Lung (tissue), 12 donors: ENCODE data around the gene GALNT9. TPM values are rescaled to one million over a fixed set of nuclear protein-coding genes. Genes with fewer than 3 reads are reported as not detected.

Source experiments
- ATAC-seq: fragments of 200-7000 bp; cut with Tn5 transposase; one replicate; pipeline ENCODE4 v1.9.1; 2020; ENCODE audit warnings: moderate number of reproducible peaks; ENCODE audit not compliant: insufficient read depth, low FRiP score
- DNase-seq, 3 donors: peaks; one replicate each; pipeline ENCODE4 v3.0.0-alpha.2; 2013 to 2017
- H3K27ac ChIP-seq, 2 donors: one replicate each; pipeline ENCODE4 v1.5.1; 2013; ENCODE audit warnings: mild to moderate bottlenecking in 2 of 2, moderate library complexity in 2 of 2, control low read depth in 1 of 2, inconsistent platforms in 1 of 2, low read depth in 1 of 2, low read length in 1 of 2
- H3K27me3 ChIP-seq, 3 donors: one replicate each; pipeline ENCODE4 v1.5.1; 2013; ENCODE audit warnings: low read length in 2 of 3; ENCODE audit not compliant: control insufficient read depth in 3 of 3, insufficient read depth in 3 of 3
- H3K36me3 ChIP-seq, 4 donors: one replicate each; pipeline ENCODE4 v1.5.1; 2013; ENCODE audit warnings: low read length in 4 of 4, mild to moderate bottlenecking in 1 of 4, moderate library complexity in 1 of 4; ENCODE audit not compliant: control insufficient read depth in 4 of 4, insufficient read depth in 4 of 4
- H3K4me1 ChIP-seq, 5 donors: one replicate each; pipeline ENCODE4 v1.5.1; 2013; ENCODE audit warnings: low read length in 5 of 5, mild to moderate bottlenecking in 2 of 5, moderate library complexity in 1 of 5; ENCODE audit not compliant: control insufficient read depth in 5 of 5, insufficient read depth in 5 of 5
- H3K4me3 ChIP-seq: one replicate; pipeline ENCODE4 v1.5.1; 2013; ENCODE audit warnings: mild to moderate bottlenecking, control low read depth, moderate library complexity
- H3K9ac ChIP-seq, 2 donors: one replicate each; pipeline ENCODE4 v1.5.1; 2013; ENCODE audit warnings: low read length in 2 of 2, control low read depth in 1 of 2; ENCODE audit not compliant: insufficient read depth in 1 of 2
- H3K9me3 ChIP-seq, 4 donors: one replicate each; pipeline ENCODE4 v1.5.1; 2013; ENCODE audit warnings: low read length in 3 of 4, mild to moderate bottlenecking in 1 of 4, moderate library complexity in 1 of 4; ENCODE audit not compliant: control insufficient read depth in 4 of 4, insufficient read depth in 3 of 4
- WGBS, 2 donors: extraction: QIAGEN DNeasy Blood & Tissue Kit; methylation state at CpG; one replicate each; pipeline ENCODE4 v1.1.7; 2013; 5-methylcytosine and 5-hydroxymethylcytosine counted together
- polyA plus RNA-seq, 2 donors: library from polyadenylated mRNA; stranded (reverse); fragments of 200-250 nt; gene quantifications; one replicate each; pipeline ENCODE4 v1.2.1, GENCODE V29; 2013
- total RNA-seq, 2 donors: library from RNA; depleted of rRNA in 1 of 2; stranded (reverse); fragments of >200 nt in 1 of 2; gene quantifications; one replicate each; pipeline ENCODE4 v1.2.1, GENCODE V29; 2014 to 2021
- TF ChIP-seq, protein P1 (sequence below): IDR thresholded peaks from 2 replicates; pipeline ENCODE4 v1.5.1; 2012; ENCODE audit warnings: mild to moderate bottlenecking; ENCODE audit errors: control extremely low read depth, extremely low read depth
- donor health status: control.
- donor health status: control.
- donor health status: Bipolar disorder and iron deficiency.
- donor health status: healthy.
- donor health status: DM: yes; HTN: yes; CAD: no.

Gene GALNT9
- total and polyA plus RNA-seq, 4 donors = 0.13 to 1.7 (median 0.79) TPM

DNA sequence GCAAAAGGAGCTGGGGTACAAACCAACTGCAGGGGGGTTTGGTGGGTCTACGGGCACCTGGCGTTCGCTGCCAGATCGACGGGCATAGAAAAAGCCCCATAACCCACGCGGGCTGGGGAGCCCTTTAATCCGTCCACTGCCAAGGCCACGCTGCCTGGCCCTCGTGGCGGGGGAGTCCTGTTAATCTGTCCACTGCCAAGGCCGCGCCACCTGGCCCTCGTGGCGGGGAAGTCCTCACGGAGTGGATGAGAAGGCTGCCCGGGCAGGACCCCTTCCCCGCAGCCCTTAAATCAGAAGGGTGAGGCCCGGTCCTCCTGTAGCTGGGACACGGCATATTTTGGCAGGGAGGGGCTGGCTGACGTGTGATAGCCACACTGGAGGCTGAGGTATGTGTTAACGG is 99.0 kb downstream of the GALNT9 start:
- H3K4me1 ChIP-seq = peaks cover 0 to 3% (median 0%) of the 10 kb centered on the region in 5 donors
- 91 to 93% methylated on average over 22 of the region's 22 CpGs for WGBS, 2 donors
- no peak overlapping the region for H3K27ac ChIP-seq
- peaks cover 0 to 4% (median 0%) of the 10 kb centered on the region in 4 donors for H3K9me3 ChIP-seq
- TF ChIP-seq, protein P1, sequence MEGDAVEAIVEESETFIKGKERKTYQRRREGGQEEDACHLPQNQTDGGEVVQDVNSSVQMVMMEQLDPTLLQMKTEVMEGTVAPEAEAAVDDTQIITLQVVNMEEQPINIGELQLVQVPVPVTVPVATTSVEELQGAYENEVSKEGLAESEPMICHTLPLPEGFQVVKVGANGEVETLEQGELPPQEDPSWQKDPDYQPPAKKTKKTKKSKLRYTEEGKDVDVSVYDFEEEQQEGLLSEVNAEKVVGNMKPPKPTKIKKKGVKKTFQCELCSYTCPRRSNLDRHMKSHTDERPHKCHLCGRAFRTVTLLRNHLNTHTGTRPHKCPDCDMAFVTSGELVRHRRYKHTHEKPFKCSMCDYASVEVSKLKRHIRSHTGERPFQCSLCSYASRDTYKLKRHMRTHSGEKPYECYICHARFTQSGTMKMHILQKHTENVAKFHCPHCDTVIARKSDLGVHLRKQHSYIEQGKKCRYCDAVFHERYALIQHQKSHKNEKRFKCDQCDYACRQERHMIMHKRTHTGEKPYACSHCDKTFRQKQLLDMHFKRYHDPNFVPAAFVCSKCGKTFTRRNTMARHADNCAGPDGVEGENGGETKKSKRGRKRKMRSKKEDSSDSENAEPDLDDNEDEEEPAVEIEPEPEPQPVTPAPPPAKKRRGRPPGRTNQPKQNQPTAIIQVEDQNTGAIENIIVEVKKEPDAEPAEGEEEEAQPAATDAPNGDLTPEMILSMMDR = no peak
- no peak overlapping the region for H3K9ac ChIP-seq
- no peak overlapping the region for H3K4me3 ChIP-seq
- peaks cover 0 to 14% (median 11%) of the 10 kb centered on the region in 3 donors for H3K27me3 ChIP-seq
- no peak for ATAC-seq
- H3K36me3 ChIP-seq = no peaks in the 10 kb centered on the region
- DNase-seq = no peak

DNA sequence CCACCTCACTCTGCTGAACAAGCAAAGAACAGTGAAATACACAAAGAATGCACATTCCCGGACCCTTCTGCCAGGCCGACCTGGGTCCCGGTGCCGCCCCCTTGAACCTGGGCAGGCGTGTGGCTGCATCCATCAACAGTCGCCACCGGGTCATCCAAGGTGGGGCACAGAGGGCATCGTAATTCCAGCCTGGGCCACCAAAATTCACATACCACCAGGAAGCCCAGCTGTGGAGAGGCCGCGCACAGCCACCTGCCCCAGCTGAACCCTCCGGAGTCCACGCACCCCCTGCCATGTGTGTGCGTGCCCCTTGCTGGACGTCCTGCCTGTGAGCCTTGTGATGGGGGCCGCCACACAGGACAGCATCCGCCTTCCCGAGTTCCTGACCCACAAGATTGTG is 99.5 kb downstream of the GALNT9 start:
- no peak overlapping the region for H3K4me3 ChIP-seq
- TF ChIP-seq, protein P1 = no peak
- WGBS, 2 donors = 86 to 95% methylated on average over 17 of the region's 17 CpGs
- H3K9ac ChIP-seq = no peak overlapping the region
- H3K27ac ChIP-seq = no peak overlapping the region
- peaks cover 0 to 14% (median 11%) of the 10 kb centered on the region in 3 donors for H3K27me3 ChIP-seq
- no peak for DNase-seq
- no peaks in the 10 kb centered on the region for H3K36me3 ChIP-seq
- peaks cover 0 to 4% (median 0%) of the 10 kb centered on the region in 4 donors for H3K9me3 ChIP-seq
- peaks cover 0 to 3% (median 0%) of the 10 kb centered on the region in 5 donors for H3K4me1 ChIP-seq
- ATAC-seq = no peak

DNA sequence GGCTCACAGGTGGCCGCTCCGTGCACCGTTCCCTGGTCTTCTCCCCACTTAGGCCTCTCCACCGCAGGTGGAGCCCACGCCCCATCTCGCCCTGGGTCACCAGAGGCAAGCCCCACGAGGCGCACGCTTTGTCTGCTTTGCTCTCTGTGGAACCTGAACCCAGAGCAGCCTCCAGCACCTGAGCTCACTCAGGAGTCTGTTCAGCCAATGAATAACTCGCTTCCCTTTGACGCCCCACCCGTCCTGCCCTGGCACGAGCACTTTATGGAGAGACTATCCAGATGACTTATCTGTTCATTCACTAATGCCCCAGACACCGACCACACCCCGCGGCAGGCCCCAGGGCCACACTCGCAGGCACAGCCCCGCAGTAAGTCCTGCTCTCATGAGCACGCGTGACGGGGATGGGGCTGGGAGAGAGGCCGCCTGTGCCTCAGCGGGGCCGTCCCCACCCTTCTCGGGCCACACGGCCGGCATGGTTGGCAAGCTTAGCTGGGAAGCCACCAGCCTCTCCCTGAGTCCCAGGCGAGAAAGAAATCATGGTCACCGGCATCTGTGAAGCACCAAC is 100.1 kb downstream of the GALNT9 start:
- no peak overlapping the region for H3K9ac ChIP-seq
- no peak overlapping the region for H3K4me3 ChIP-seq
- peaks cover 0 to 4% (median 0%) of the 10 kb centered on the region in 4 donors for H3K9me3 ChIP-seq
- DNase-seq (no peak), ATAC-seq (no peak)
- no peak overlapping the region for H3K27ac ChIP-seq
- peaks cover 0 to 3% (median 0%) of the 10 kb centered on the region in 5 donors for H3K4me1 ChIP-seq
- WGBS, 2 donors = 86 to 91% methylated on average over 29 of the region's 29 CpGs
- no peaks in the 10 kb centered on the region for H3K36me3 ChIP-seq
- TF ChIP-seq, protein P1 = no peak
- H3K27me3 ChIP-seq = peaks cover 0 to 14% (median 11%) of the 10 kb centered on the region in 3 donors
